Left ventricle myocardium inferior (tissue), 1 donor: ENCODE results near the gene CDH4. TPM values are rescaled to one million over a fixed set of nuclear protein-coding genes. Genes with fewer than 3 reads are reported as not detected.

Experiments
- DNase-seq: peaks from one replicate; pipeline ENCODE4 v3.0.0-alpha.2; 2020
- H3K27ac ChIP-seq: fragments of 200-600 bp; replicated peaks from 2 replicates; pipeline ENCODE4 v1.8.0; 2021
- H3K27me3 ChIP-seq: fragments of 200-600 bp; 2 replicates; pipeline ENCODE4 v1.8.0; 2021; ENCODE audit warnings: low read depth
- H3K36me3 ChIP-seq: fragments of 200-600 bp; 2 replicates; pipeline ENCODE4 v1.8.0; 2021
- H3K4me1 ChIP-seq: fragments of 200-600 bp; 2 replicates; pipeline ENCODE4 v1.8.0; 2021
- H3K4me3 ChIP-seq: fragments of 200-600 bp; 2 replicates; pipeline ENCODE4 v1.8.0; 2021; ENCODE audit warnings: mild to moderate bottlenecking, moderate library complexity
- H3K9me3 ChIP-seq: fragments of 200-600 bp; replicated peaks from 2 replicates; pipeline ENCODE4 v1.8.0; 2021
- intact Hi-C: fragments of 100-400 bp; cut with micrococcal nuclease; formaldehyde crosslinking; loops from one replicate; pipeline ENCODE4 v1.11.0; 2022
- total RNA-seq: library from RNA; stranded (reverse); fragmentation: NEBNext Ultra II Directional; extraction: Animal tissue kit (Norgen Biotek cat#: 25700); gene quantifications from one replicate; pipeline ENCODE4 v1.2.1, GENCODE V29; 2021
- TF ChIP-seq, protein P1 (sequence below): fragments of 200-600 bp; IDR thresholded peaks from 2 replicates; pipeline ENCODE4 v1.8.0; 2021; ENCODE audit warnings: antibody characterized with exemption, mild to moderate bottlenecking, borderline replicate concordance
- donor health status: DM: no; HTN: yes; CAD: no; lungs with severe emphysema.

The CDH4 gene
- total RNA-seq, 1 donor from 2014 or later, result 0.05 TPM

GRCh38 chr20:61517419-61517818, 265.4 kb downstream of the CDH4 start:
- DNase-seq, result no peak
- intact Hi-C loops, result no loop called here
- no peak overlapping the region for H3K27ac ChIP-seq
- TF ChIP-seq, protein P1, sequence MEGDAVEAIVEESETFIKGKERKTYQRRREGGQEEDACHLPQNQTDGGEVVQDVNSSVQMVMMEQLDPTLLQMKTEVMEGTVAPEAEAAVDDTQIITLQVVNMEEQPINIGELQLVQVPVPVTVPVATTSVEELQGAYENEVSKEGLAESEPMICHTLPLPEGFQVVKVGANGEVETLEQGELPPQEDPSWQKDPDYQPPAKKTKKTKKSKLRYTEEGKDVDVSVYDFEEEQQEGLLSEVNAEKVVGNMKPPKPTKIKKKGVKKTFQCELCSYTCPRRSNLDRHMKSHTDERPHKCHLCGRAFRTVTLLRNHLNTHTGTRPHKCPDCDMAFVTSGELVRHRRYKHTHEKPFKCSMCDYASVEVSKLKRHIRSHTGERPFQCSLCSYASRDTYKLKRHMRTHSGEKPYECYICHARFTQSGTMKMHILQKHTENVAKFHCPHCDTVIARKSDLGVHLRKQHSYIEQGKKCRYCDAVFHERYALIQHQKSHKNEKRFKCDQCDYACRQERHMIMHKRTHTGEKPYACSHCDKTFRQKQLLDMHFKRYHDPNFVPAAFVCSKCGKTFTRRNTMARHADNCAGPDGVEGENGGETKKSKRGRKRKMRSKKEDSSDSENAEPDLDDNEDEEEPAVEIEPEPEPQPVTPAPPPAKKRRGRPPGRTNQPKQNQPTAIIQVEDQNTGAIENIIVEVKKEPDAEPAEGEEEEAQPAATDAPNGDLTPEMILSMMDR, result no peak
- no peaks in the 10 kb centered on the region for H3K9me3 ChIP-seq
- no peak overlapping the region for H3K4me3 ChIP-seq
- peaks cover 33% of the 10 kb centered on the region for H3K27me3 ChIP-seq
- no peaks in the 10 kb centered on the region for H3K36me3 ChIP-seq
- H3K4me1 ChIP-seq, result peaks cover 15% of the 10 kb centered on the region

- H3K27me3 ChIP-seq, result peaks cover 44% of the 10 kb centered on the region
- H3K36me3 ChIP-seq, result no peaks in the 10 kb centered on the region
- H3K4me1 ChIP-seq, result peaks cover 15% of the 10 kb centered on the region
- no peaks in the 10 kb centered on the region for H3K9me3 ChIP-seq
- no peak overlapping the region for H3K4me3 ChIP-seq
- no peak overlapping the region for H3K27ac ChIP-seq
- DNase-seq, result no peak
- intact Hi-C loops, result no loop called here
- TF ChIP-seq, protein P1, result no peak
Observed at GRCh38 chr20:61518424-61518951, 266.4 kb downstream of the CDH4 start.

GRCh38 chr20:61519488-61519887, 267.4 kb downstream of the CDH4 start:
- no peaks in the 10 kb centered on the region for H3K9me3 ChIP-seq
- no peak overlapping the region for H3K27ac ChIP-seq
- DNase-seq, result no peak
- H3K4me3 ChIP-seq, result no peak overlapping the region
- H3K27me3 ChIP-seq, result peaks cover 51% of the 10 kb centered on the region
- H3K4me1 ChIP-seq, result peaks cover 15% of the 10 kb centered on the region
- intact Hi-C loops, result no loop called here
- no peaks in the 10 kb centered on the region for H3K36me3 ChIP-seq
- TF ChIP-seq, protein P1, result no peak

- Histone ChIP-seq H3K9me3 (no peaks in the 10 kb centered on the region), H3K4me1 (peaks cover 15% of the 10 kb centered on the region)
Observed at GRCh38 chr20:61520076-61520892, 268.2 kb downstream of the CDH4 start.

GRCh38 chr20:61520893-61521460, 268.9 kb downstream of the CDH4 start:
- Histone ChIP-seq H3K4me3 (no peak overlapping the region), H3K4me1 (peaks cover 12% of the 10 kb centered on the region), H3K27ac (no peak overlapping the region), H3K36me3 (no peaks in the 10 kb centered on the region), H3K27me3 (peaks cover 65% of the 10 kb centered on the region), H3K9me3 (no peaks in the 10 kb centered on the region)
- TF ChIP-seq, protein P1, result no peak
- intact Hi-C loops, result no loop called here
- no peak for DNase-seq

More at GRCh38 chr20:61520076-61520892, 268.2 kb downstream of the CDH4 start:
- H3K4me3 ChIP-seq, result no peak overlapping the region
- H3K36me3 ChIP-seq, result no peaks in the 10 kb centered on the region
- intact Hi-C loops, result no loop called here
- no peak for DNase-seq
- H3K27me3 ChIP-seq, result peaks cover 58% of the 10 kb centered on the region
- H3K27ac ChIP-seq, result no peak overlapping the region
- TF ChIP-seq, protein P1, result no peak
